Sciatic nerve (tissue), 2 donors: ENCODE results near the gene CD52. TPM values are rescaled to one million over a fixed set of nuclear protein-coding genes. Genes with fewer than 3 reads are reported as not detected.
"Not testable (repeated sequence)": the region's sequence is repeated elsewhere in the genome, so short reads cannot be mapped to it uniquely, and the experiment has no call there.

Experiments
- ATAC-seq: fragments of 200-7000 bp; cut with Tn5 transposase; one replicate; pipeline ENCODE4 v1.9.1; 2020; ENCODE audit warnings: mild to moderate bottlenecking, moderate library complexity
- DNase-seq: peaks from one replicate; pipeline ENCODE4 v3.0.0-alpha.2; 2020; ENCODE audit warnings: low spot score
- intact Hi-C: fragments of 100-400 bp; cut with DNase I; formaldehyde crosslinking; loops from one replicate; pipeline ENCODE4 v1.14.2; 2022
- total RNA-seq: library from RNA; stranded (reverse); fragmentation: NEBNext Ultra II Directional; extraction: Animal tissue kit (Norgen Biotek cat#: 25700); gene quantifications from one replicate; pipeline ENCODE4 v1.2.1, GENCODE V29; 2021
- donor health status: DM: no; HTN: no; CAD: no.
- donor health status: DM: no; HTN: no; CAD: no.

Gene CD52
- total RNA-seq, 1 donor from 2014 or later, result 13.2 TPM

- intact Hi-C loops, result loop anchor here (5.0 kb wide), 1 partner anchor 34 kb away; the partner anchor contains the start of gene CD52
- no peak for DNase-seq
- ATAC-seq, result no peak
Observed at GRCh38 chr1:26283279-26283853, 34.4 kb upstream of the CD52 start.

- intact Hi-C loops, result loop anchor here (5.0 kb wide), 1 partner anchor 33 kb away; the partner anchor contains the start of gene CD52
- ATAC-seq (no peak), DNase-seq (no peak)
Observed at GRCh38 chr1:26283871-26284596, 33.7 kb upstream of the CD52 start.

- intact Hi-C loops, result loop anchor here (5.0 kb wide), 1 partner anchor 33 kb away; the partner anchor contains the start of gene CD52
- DNase-seq (no peak), ATAC-seq (peak; percentile 27)
Observed at GRCh38 chr1:26284597-26285347, 33.0 kb upstream of the CD52 start.

GRCh38 chr1:26285366-26286063 lies 32.2 kb upstream of the CD52 start:
- no peak for ATAC-seq
- DNase-seq, result no peak
- intact Hi-C loops, result no loop called here

GRCh38 chr1:26286064-26286416 lies 31.7 kb upstream of the CD52 start:
- intact Hi-C loops, result no loop called here
- DNase-seq (no peak), ATAC-seq (no peak)

GRCh38 chr1:26287033-26287711 lies 30.6 kb upstream of the CD52 start:
- intact Hi-C loops, result no loop called here
- no peak for DNase-seq
- peak; percentile 79 for ATAC-seq

- DNase-seq (no peak), ATAC-seq (no peak)
- intact Hi-C loops, result no loop called here
Observed at GRCh38 chr1:26287811-26288210, 29.9 kb upstream of the CD52 start.

GRCh38 chr1:26288311-26288941 lies 29.3 kb upstream of the CD52 start:
- intact Hi-C loops, result no loop called here
- ATAC-seq, result no peak
- no peak for DNase-seq

GRCh38 chr1:26289158-26290059 lies 28.3 kb upstream of the CD52 start:
- intact Hi-C loops, result no loop called here
- ATAC-seq, result peak; percentile 43
- no peak for DNase-seq

- intact Hi-C loops, result no loop called here
- ATAC-seq, result peak; percentile 4
- DNase-seq, result no peak
Observed at GRCh38 chr1:26290122-26290881, 27.5 kb upstream of the CD52 start.

GRCh38 chr1:26290882-26291261 lies 26.9 kb upstream of the CD52 start:
- intact Hi-C loops, result no loop called here
- DNase-seq, result no peak
- no peak for ATAC-seq

- intact Hi-C loops, result no loop called here
- ATAC-seq, result no peak
- no peak for DNase-seq
Observed at GRCh38 chr1:26291433-26291832, 26.3 kb upstream of the CD52 start.

GRCh38 chr1:26291939-26292338 lies 25.8 kb upstream of the CD52 start:
- intact Hi-C loops, result no loop called here
- ATAC-seq (no peak), DNase-seq (no peak)

- ATAC-seq, DNase-seq, intact Hi-C loops: not testable (repeated sequence)
Observed at GRCh38 chr1:26292735-26293134, 25.0 kb upstream of the CD52 start.

- DNase-seq (no peak), ATAC-seq (no peak)
- intact Hi-C loops, result no loop called here
Observed at GRCh38 chr1:26293911-26294463, 23.8 kb upstream of the CD52 start.
